Germinal center (tissue), 1 donor: ENCODE data around the gene BTBD6.
"Not testable (repeated sequence)": the region's sequence is repeated elsewhere in the genome, so short reads cannot be mapped to it uniquely, and the experiment has no call there.

ENCODE experiments used
- DNase-seq: peaks from one replicate; pipeline ENCODE4 v3.0.0; 2012; ENCODE audit warnings: mixed read lengths, low spot score

BTBD6 gene

GRCh38 chr14:105294142-105294597 lies 45.8 kb downstream of the BTBD6 start:
- DNase-seq = peak; percentile 48

- not testable (repeated sequence) for DNase-seq
Observed at GRCh38 chr14:105297311-105297710, 49.0 kb downstream of the BTBD6 start.

- no peak for DNase-seq
Observed at GRCh38 chr14:105299654-105300541, 51.6 kb downstream of the BTBD6 start.
